ENCODE results near the gene NFKB1. TPM values are rescaled to one million over a fixed set of nuclear protein-coding genes. Genes with fewer than 3 reads are reported as not detected.

The NFKB1 gene
- total RNA-seq, 5 donors from 2014 or later (not counting 1 experiment from before 2014, with no cell fraction given) = 83.0 to 185 (median 92.1) TPM

GRCh38 chr4:102638621-102639020 lies 137.5 kb downstream of the NFKB1 start:
- Histone ChIP-seq H3K27ac (ENCODE audit: low read length) (no peak overlapping the region), H3K4me1 (ENCODE audit: control insufficient read depth in 1 of 2, extremely low read depth in 1 of 2, insufficient read depth in 2 of 2, low read length in 2 of 2) (peaks cover 0 to 9% of the 10 kb centered on the region in 2 experiments), H3K9me3 (no peaks in the 10 kb centered on the region), H3K36me3 (ENCODE audit: control insufficient read depth in 2 of 2, extremely low read depth in 1 of 2, insufficient read depth in 1 of 2, low read length in 1 of 2) (peaks cover 0 to 14% of the 10 kb centered on the region in 2 donors), H3K27me3 (replicated peaks in 1 of 2; ENCODE audit: control insufficient read depth in 2 of 2, extremely low read depth in 1 of 2, insufficient read depth in 2 of 2, low read length in 1 of 2) (no peaks in the 10 kb centered on the region), H3K4me3 (ENCODE audit: control insufficient read depth in 1 of 2, extremely low read depth in 1 of 2, low read length in 1 of 2) (no peak overlapping the region)
- no peaks in the 10 kb centered on the region for H3K9me3 Mint-ChIP-seq
- peak overlapping the region; percentile 27 to 28 for H3K27ac Mint-ChIP-seq
- DNase-seq (no peak), ATAC-seq (replicated peaks in 1 of 4) (no peak)
- WGBS (ENCODE audit: insufficient coverage) = no CpG with 5 or more reads among the region's 1 CpG
- ChIA-PET POLR2A (no interaction called here), CTCF (no interaction called here)
- H3K36me3 Mint-ChIP-seq = peaks cover 54% of the 10 kb centered on the region
- no peaks in the 10 kb centered on the region for H3K27me3 Mint-ChIP-seq
- peaks cover 13 to 25% (median 23%) of the 10 kb centered on the region in 3 donors for H3K4me1 Mint-ChIP-seq
- peak overlapping the region in 2 of 3 donors; percentile 4 to 43 for H3K4me3 Mint-ChIP-seq

- peak overlapping the region; percentile 71 to 80 (median 75) for H3K4me3 Mint-ChIP-seq
- no peaks in the 10 kb centered on the region for H3K27me3 ChIP-seq (replicated peaks in 1 of 2; ENCODE audit: control insufficient read depth in 2 of 2, extremely low read depth in 1 of 2, insufficient read depth in 2 of 2, low read length in 1 of 2)
- peak overlapping the region; percentile 90 to 92 for H3K27ac Mint-ChIP-seq
- peaks cover 0 to 9% of the 10 kb centered on the region in 2 experiments for H3K4me1 ChIP-seq (ENCODE audit: control insufficient read depth in 1 of 2, extremely low read depth in 1 of 2, insufficient read depth in 2 of 2, low read length in 2 of 2)
- peaks cover 13 to 25% (median 23%) of the 10 kb centered on the region in 3 donors for H3K4me1 Mint-ChIP-seq
- ATAC-seq (replicated peaks in 1 of 4) (peak; percentile 58 to 84 (median 64)), DNase-seq (peak in 11 of 35 experiments; percentile 15 to 43 (median 28))
- no peaks in the 10 kb centered on the region for H3K9me3 ChIP-seq
- no peak overlapping the region for H3K27ac ChIP-seq (ENCODE audit: low read length)
- peaks cover 57% of the 10 kb centered on the region for H3K36me3 Mint-ChIP-seq
- no peaks in the 10 kb centered on the region for H3K9me3 Mint-ChIP-seq
- H3K27me3 Mint-ChIP-seq = no peaks in the 10 kb centered on the region
- H3K36me3 ChIP-seq (ENCODE audit: control insufficient read depth in 2 of 2, extremely low read depth in 1 of 2, insufficient read depth in 1 of 2, low read length in 1 of 2) = peaks cover 0 to 8% of the 10 kb centered on the region in 2 donors
- no peak overlapping the region for H3K4me3 ChIP-seq (ENCODE audit: control insufficient read depth in 1 of 2, extremely low read depth in 1 of 2, low read length in 1 of 2)
- 64% methylated on average over 7 of the region's 7 CpGs for whole genome bisulfite sequencing (ENCODE audit: insufficient coverage)
- POLR2A ChIA-PET = interaction anchor here in 1 of 2 donors (0.9 kb wide), 1 partner anchor 294 kb away, joined by 3 read pairs; no protein-coding TSS in a partner anchor
- CTCF ChIA-PET = no interaction called here
Measured at GRCh38 chr4:102639598-102639997, 138.4 kb downstream of the NFKB1 start.

GRCh38 chr4:102640669-102641068 lies 139.5 kb downstream of the NFKB1 start:
- peaks cover 62% of the 10 kb centered on the region for H3K36me3 Mint-ChIP-seq
- Histone ChIP-seq H3K27me3 (replicated peaks in 1 of 2; ENCODE audit: control insufficient read depth in 2 of 2, extremely low read depth in 1 of 2, insufficient read depth in 2 of 2, low read length in 1 of 2) (no peaks in the 10 kb centered on the region), H3K4me1 (ENCODE audit: control insufficient read depth in 1 of 2, extremely low read depth in 1 of 2, insufficient read depth in 2 of 2, low read length in 2 of 2) (peaks cover 0 to 9% of the 10 kb centered on the region in 2 experiments), H3K9me3 (no peaks in the 10 kb centered on the region), H3K36me3 (ENCODE audit: control insufficient read depth in 2 of 2, extremely low read depth in 1 of 2, insufficient read depth in 1 of 2, low read length in 1 of 2) (peaks cover 0 to 7% of the 10 kb centered on the region in 2 donors), H3K27ac (ENCODE audit: low read length) (no peak overlapping the region), H3K4me3 (ENCODE audit: control insufficient read depth in 1 of 2, extremely low read depth in 1 of 2, low read length in 1 of 2) (no peak overlapping the region)
- WGBS (ENCODE audit: insufficient coverage) = 100% methylated on average over 1 of the region's 4 CpGs
- H3K4me3 Mint-ChIP-seq = no peak overlapping the region
- DNase-seq (no peak), ATAC-seq (replicated peaks in 1 of 4) (no peak)
- no peaks in the 10 kb centered on the region for H3K9me3 Mint-ChIP-seq
- peaks cover 13 to 22% (median 20%) of the 10 kb centered on the region in 3 donors for H3K4me1 Mint-ChIP-seq
- ChIA-PET CTCF (interaction anchor here in 1 of 2 donors (1.3 kb wide), 1 partner anchor 9 kb away, joined by 4 read pairs; no protein-coding TSS in a partner anchor), POLR2A (interaction anchor here in 1 of 2 donors (0.6 to 0.9 kb wide), 2 partner anchors 145 to 295 kb away, joined by 3 read pairs; no protein-coding TSS in a partner anchor)
- no peaks in the 10 kb centered on the region for H3K27me3 Mint-ChIP-seq
- H3K27ac Mint-ChIP-seq = no peak overlapping the region

- Histone ChIP-seq H3K27ac (ENCODE audit: low read length) (no peak overlapping the region), H3K9me3 (no peaks in the 10 kb centered on the region), H3K27me3 (replicated peaks in 1 of 2; ENCODE audit: control insufficient read depth in 2 of 2, extremely low read depth in 1 of 2, insufficient read depth in 2 of 2, low read length in 1 of 2) (no peaks in the 10 kb centered on the region), H3K36me3 (ENCODE audit: control insufficient read depth in 2 of 2, extremely low read depth in 1 of 2, insufficient read depth in 1 of 2, low read length in 1 of 2) (peaks cover 0 to 9% of the 10 kb centered on the region in 2 donors), H3K4me1 (ENCODE audit: control insufficient read depth in 1 of 2, extremely low read depth in 1 of 2, insufficient read depth in 2 of 2, low read length in 2 of 2) (peaks cover 0 to 12% of the 10 kb centered on the region in 2 experiments), H3K4me3 (ENCODE audit: control insufficient read depth in 1 of 2, extremely low read depth in 1 of 2, low read length in 1 of 2) (no peak overlapping the region)
- DNase-seq = no peak
- H3K27ac Mint-ChIP-seq = peak overlapping the region in 1 of 2 donors; percentile 11
- ATAC-seq (replicated peaks in 1 of 4) = no peak
- H3K9me3 Mint-ChIP-seq = no peaks in the 10 kb centered on the region
- ChIA-PET POLR2A (no interaction called here), CTCF (no interaction called here)
- H3K4me1 Mint-ChIP-seq = peaks cover 18 to 30% (median 22%) of the 10 kb centered on the region in 3 donors
- H3K36me3 Mint-ChIP-seq = peaks cover 64% of the 10 kb centered on the region
- H3K27me3 Mint-ChIP-seq = no peaks in the 10 kb centered on the region
- H3K4me3 Mint-ChIP-seq = no peak overlapping the region
Measured at GRCh38 chr4:102641793-102642192, 140.6 kb downstream of the NFKB1 start.

GRCh38 chr4:102642631-102643298 lies 141.6 kb downstream of the NFKB1 start:
- peaks cover 0 to 16% of the 10 kb centered on the region in 2 experiments for H3K4me1 ChIP-seq (ENCODE audit: control insufficient read depth in 1 of 2, extremely low read depth in 1 of 2, insufficient read depth in 2 of 2, low read length in 2 of 2)
- no peak for ATAC-seq (replicated peaks in 1 of 4)
- Mint-ChIP-seq H3K36me3 (peaks cover 54% of the 10 kb centered on the region), H3K4me1 (peaks cover 26 to 39% (median 32%) of the 10 kb centered on the region in 3 donors), H3K9me3 (no peaks in the 10 kb centered on the region), H3K27me3 (no peaks in the 10 kb centered on the region), H3K27ac (no peak overlapping the region), H3K4me3 (no peak overlapping the region)
- H3K4me3 ChIP-seq (ENCODE audit: control insufficient read depth in 1 of 2, extremely low read depth in 1 of 2, low read length in 1 of 2) = no peak overlapping the region
- WGBS (ENCODE audit: insufficient coverage) = no CpG with 5 or more reads among the region's 5 CpGs
- H3K27me3 ChIP-seq (replicated peaks in 1 of 2; ENCODE audit: control insufficient read depth in 2 of 2, extremely low read depth in 1 of 2, insufficient read depth in 2 of 2, low read length in 1 of 2) = no peaks in the 10 kb centered on the region
- no peak for DNase-seq
- peaks cover 0 to 7% of the 10 kb centered on the region in 2 donors for H3K36me3 ChIP-seq (ENCODE audit: control insufficient read depth in 2 of 2, extremely low read depth in 1 of 2, insufficient read depth in 1 of 2, low read length in 1 of 2)
- H3K9me3 ChIP-seq = no peaks in the 10 kb centered on the region
- H3K27ac ChIP-seq (ENCODE audit: low read length) = no peak overlapping the region
- POLR2A ChIA-PET = no interaction called here
- CTCF ChIA-PET = interaction anchor here in 1 of 2 donors (0.6 kb wide), 2 partner anchors 11 to 449 kb away, joined by 3 to 5 read pairs; no protein-coding TSS in a partner anchor

- peaks cover 0 to 16% of the 10 kb centered on the region in 2 donors for H3K36me3 ChIP-seq (ENCODE audit: control insufficient read depth in 2 of 2, extremely low read depth in 1 of 2, insufficient read depth in 1 of 2, low read length in 1 of 2)
- H3K27me3 Mint-ChIP-seq = no peaks in the 10 kb centered on the region
- H3K9me3 ChIP-seq = no peaks in the 10 kb centered on the region
- no peaks in the 10 kb centered on the region for H3K9me3 Mint-ChIP-seq
- H3K4me3 ChIP-seq (ENCODE audit: control insufficient read depth in 1 of 2, extremely low read depth in 1 of 2, low read length in 1 of 2) = no peak overlapping the region
- peaks cover 0 to 7% of the 10 kb centered on the region in 2 experiments for H3K4me1 ChIP-seq (ENCODE audit: control insufficient read depth in 1 of 2, extremely low read depth in 1 of 2, insufficient read depth in 2 of 2, low read length in 2 of 2)
- ChIA-PET CTCF (no interaction called here), POLR2A (no interaction called here)
- no CpG with 5 or more reads among the region's 1 CpG for WGBS (ENCODE audit: insufficient coverage)
- DNase-seq = no peak
- H3K27me3 ChIP-seq (replicated peaks in 1 of 2; ENCODE audit: control insufficient read depth in 2 of 2, extremely low read depth in 1 of 2, insufficient read depth in 2 of 2, low read length in 1 of 2) = no peaks in the 10 kb centered on the region
- H3K4me3 Mint-ChIP-seq = no peak overlapping the region
- no peak for ATAC-seq (replicated peaks in 1 of 4)
- H3K27ac Mint-ChIP-seq = peak overlapping the region; percentile 28 to 55
- H3K27ac ChIP-seq (ENCODE audit: low read length) = no peak overlapping the region
- peaks cover 57% of the 10 kb centered on the region for H3K36me3 Mint-ChIP-seq
- H3K4me1 Mint-ChIP-seq = peaks cover 15 to 18% (median 17%) of the 10 kb centered on the region in 3 donors
Measured at GRCh38 chr4:102647117-102647516, 146.0 kb downstream of the NFKB1 start.

All from T-cell (primary cell).